Ishikawa (cell line): ENCODE results near the gene FAM3C.

Experiments used
- CEBPB ChIP-seq: IDR thresholded peaks from 2 replicates; pipeline ENCODE4 v1.6.1; 2012
- CREB1 ChIP-seq: IDR thresholded peaks from 2 replicates; pipeline ENCODE4 v1.6.1; 2012; ENCODE audit warnings: low read depth
- EGR1 ChIP-seq: IDR thresholded peaks from 2 replicates; pipeline ENCODE4 v1.6.1; 2012
- EP300 ChIP-seq: IDR thresholded peaks from 2 replicates; pipeline ENCODE4 v1.6.1; 2012; ENCODE audit warnings: borderline replicate concordance
- FOXM1 ChIP-seq: IDR thresholded peaks from 2 replicates; pipeline ENCODE4 v1.6.1; 2012; ENCODE audit warnings: low read depth, borderline replicate concordance
- MAX ChIP-seq: IDR thresholded peaks from 2 replicates; pipeline ENCODE4 v1.6.1; 2012
- NFIC ChIP-seq: IDR thresholded peaks from 2 replicates; pipeline ENCODE4 v1.6.1; 2012
- RAD21 ChIP-seq: IDR thresholded peaks from 2 replicates; pipeline ENCODE4 v1.6.1; 2012; ENCODE audit warnings: low read depth
- REST ChIP-seq: IDR thresholded peaks from 2 replicates; pipeline ENCODE4 v1.6.1; 2012; ENCODE audit warnings: low read depth, mild to moderate bottlenecking
- TAF1 ChIP-seq: IDR thresholded peaks from 2 replicates; pipeline ENCODE4 v1.6.1; 2012; ENCODE audit warnings: low read depth, mild to moderate bottlenecking
- TCF12 ChIP-seq: IDR thresholded peaks from 2 replicates; pipeline ENCODE4 v1.6.1; 2012; ENCODE audit warnings: low read depth
- TEAD4 ChIP-seq: IDR thresholded peaks from 2 replicates; pipeline ENCODE4 v1.6.1; 2012
- USF1 ChIP-seq: IDR thresholded peaks from 2 replicates; pipeline ENCODE4 v1.6.1; 2012
- YY1 ChIP-seq: IDR thresholded peaks from 2 replicates; pipeline ENCODE4 v1.6.1; 2012; ENCODE audit warnings: low read depth
- ZBTB7A ChIP-seq: IDR thresholded peaks from 2 replicates; pipeline ENCODE4 v1.6.1; 2012; ENCODE audit warnings: low read depth

Gene FAM3C

GRCh38 chr7:121302214-121302745 lies 93.8 kb downstream of the FAM3C start:
- TF ChIP-seq RAD21 (no peak), CEBPB (no peak), FOXM1 (no peak), TCF12 (no peak), CREB1 (no peak), YY1 (no peak), EP300 (no peak), TAF1 (no peak), TEAD4 (no peak), NFIC (no peak), MAX (no peak), EGR1 (no peak), USF1 (no peak), REST (no peak), ZBTB7A (no peak)

GRCh38 chr7:121301446-121302213 lies 94.5 kb downstream of the FAM3C start:
- no peak for TF ChIP-seq EP300
- TF ChIP-seq RAD21 = no peak
- no peak for TF ChIP-seq FOXM1
- TF ChIP-seq CEBPB = no peak

GRCh38 chr7:121300685-121301420 lies 95.3 kb downstream of the FAM3C start:
- no peak for TF ChIP-seq TAF1
- no peak for TF ChIP-seq ZBTB7A
- TF ChIP-seq YY1 = no peak
- TF ChIP-seq REST = no peak
- no peak for TF ChIP-seq EGR1
